HFFc6 (cell line): Measurements from ENCODE around the gene CDH13. TPM values are rescaled to one million over a fixed set of nuclear protein-coding genes. Genes with fewer than 3 reads are reported as not detected.

Source experiments
- DNase-seq: peaks from one replicate; pipeline ENCODE4 v3.0.0-alpha.2; 2018
- H3K27ac Mint-ChIP-seq: 2 replicates; pipeline ENCODE4 v1.8.0; 2020; ENCODE audit warnings: mild to moderate bottlenecking, mixed read lengths
- H3K27me3 Mint-ChIP-seq: 2 replicates; pipeline ENCODE4 v1.8.0; 2021; ENCODE audit warnings: mild to moderate bottlenecking, moderate library complexity, mixed read lengths; ENCODE audit not compliant: insufficient read depth
- H3K36me3 Mint-ChIP-seq: 2 replicates; pipeline ENCODE4 v1.8.0; 2021; ENCODE audit warnings: low read depth, mixed read lengths
- H3K4me1 Mint-ChIP-seq: 2 replicates; pipeline ENCODE4 v1.8.0; 2020; ENCODE audit warnings: low read depth, mixed read lengths
- H3K4me3 Mint-ChIP-seq: 2 replicates; pipeline ENCODE4 v1.8.0; 2020; ENCODE audit warnings: mild to moderate bottlenecking, moderate library complexity, mixed read lengths
- H3K9me3 Mint-ChIP-seq: 2 replicates; pipeline ENCODE4 v1.8.0; 2020; ENCODE audit warnings: mild to moderate bottlenecking, mixed read lengths
- total RNA-seq, 6 experiments: library from RNA; stranded (reverse); fragmentation: NEBNext Ultra II Directional; extraction: Animal tissue kit (Norgen Biotek cat#: 25700); gene quantifications; 2 replicates in 1 of 6; 3 replicates in 5 of 6; pipeline ENCODE4 v1.2.3, GENCODE V29; 2021
- TF ChIP-seq, protein P1 (sequence below): fragments of 200-600 bp; sonication (generic); IDR thresholded peaks from 2 replicates; pipeline ENCODE4 v1.5.0; 2021; ENCODE audit warnings: antibody characterized with exemption, mild to moderate bottlenecking

CDH13 gene
- total RNA-seq, 6 experiments from 2014 or later, result 3.6 to 14.7 (median 4.7) TPM

DNA sequence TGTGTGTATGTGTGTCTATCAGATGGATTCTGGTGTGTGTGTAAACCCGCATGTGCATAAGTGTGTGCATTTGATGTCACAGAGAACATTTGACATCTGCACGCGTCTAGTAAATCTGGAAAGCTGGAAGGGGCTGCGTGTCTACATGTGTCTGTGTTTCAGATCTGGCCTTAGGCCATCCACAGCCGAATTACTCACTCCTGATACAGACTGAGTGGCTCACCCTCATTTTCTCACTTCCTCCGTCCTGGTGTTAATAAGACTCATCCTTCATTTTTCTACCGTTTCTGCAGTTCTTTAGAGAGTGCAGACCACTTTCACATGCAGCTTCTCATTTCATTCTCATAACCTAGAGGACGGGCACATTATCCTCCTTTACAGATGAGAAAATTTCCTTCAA lies 491.6 kb downstream of the CDH13 start:
- H3K27ac Mint-ChIP-seq, result no peak overlapping the region
- H3K4me3 Mint-ChIP-seq, result no peak overlapping the region
- H3K4me1 Mint-ChIP-seq, result peaks cover 8% of the 10 kb centered on the region; the same call in 1 of the 2 replicates
- TF ChIP-seq, protein P1, sequence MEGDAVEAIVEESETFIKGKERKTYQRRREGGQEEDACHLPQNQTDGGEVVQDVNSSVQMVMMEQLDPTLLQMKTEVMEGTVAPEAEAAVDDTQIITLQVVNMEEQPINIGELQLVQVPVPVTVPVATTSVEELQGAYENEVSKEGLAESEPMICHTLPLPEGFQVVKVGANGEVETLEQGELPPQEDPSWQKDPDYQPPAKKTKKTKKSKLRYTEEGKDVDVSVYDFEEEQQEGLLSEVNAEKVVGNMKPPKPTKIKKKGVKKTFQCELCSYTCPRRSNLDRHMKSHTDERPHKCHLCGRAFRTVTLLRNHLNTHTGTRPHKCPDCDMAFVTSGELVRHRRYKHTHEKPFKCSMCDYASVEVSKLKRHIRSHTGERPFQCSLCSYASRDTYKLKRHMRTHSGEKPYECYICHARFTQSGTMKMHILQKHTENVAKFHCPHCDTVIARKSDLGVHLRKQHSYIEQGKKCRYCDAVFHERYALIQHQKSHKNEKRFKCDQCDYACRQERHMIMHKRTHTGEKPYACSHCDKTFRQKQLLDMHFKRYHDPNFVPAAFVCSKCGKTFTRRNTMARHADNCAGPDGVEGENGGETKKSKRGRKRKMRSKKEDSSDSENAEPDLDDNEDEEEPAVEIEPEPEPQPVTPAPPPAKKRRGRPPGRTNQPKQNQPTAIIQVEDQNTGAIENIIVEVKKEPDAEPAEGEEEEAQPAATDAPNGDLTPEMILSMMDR, result no peak
- H3K27me3 Mint-ChIP-seq, result no peaks in the 10 kb centered on the region
- H3K9me3 Mint-ChIP-seq, result no peaks in the 10 kb centered on the region
- peak; percentile 35 for DNase-seq
- H3K36me3 Mint-ChIP-seq, result no peaks in the 10 kb centered on the region

DNA sequence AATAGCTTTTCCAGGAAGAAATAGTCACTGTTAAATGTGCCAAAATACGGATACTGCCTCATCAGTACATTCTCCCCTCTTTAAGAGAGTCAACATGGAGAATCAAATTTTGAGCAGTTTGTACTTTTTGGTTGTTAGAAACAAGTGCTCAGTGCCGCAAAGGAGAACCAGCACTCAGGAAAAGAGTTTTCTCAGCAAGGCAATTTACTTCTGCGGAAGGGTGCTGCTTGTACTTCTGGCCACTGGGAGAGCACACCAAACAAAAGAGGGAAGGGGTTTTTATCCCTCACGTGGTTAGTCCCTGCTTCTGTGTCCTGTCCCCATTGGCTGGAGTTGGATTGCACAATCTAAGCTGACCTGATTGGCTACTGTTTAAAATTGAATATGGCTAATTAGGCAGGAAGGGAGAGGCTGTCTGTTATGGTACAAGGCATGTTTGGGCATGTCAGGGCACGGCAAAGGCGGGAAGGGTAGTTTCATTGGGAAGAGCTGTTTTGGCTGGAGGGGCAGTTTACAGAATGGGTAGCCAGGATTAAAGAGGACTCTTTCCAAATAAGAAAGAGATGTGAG lies 499.3 kb downstream of the CDH13 start:
- H3K36me3 Mint-ChIP-seq, result peaks cover 22% of the 10 kb centered on the region
- DNase-seq, result no peak
- no peak overlapping the region for H3K27ac Mint-ChIP-seq
- TF ChIP-seq, protein P1, result no peak
- no peak overlapping the region for H3K4me3 Mint-ChIP-seq
- H3K27me3 Mint-ChIP-seq, result no peaks in the 10 kb centered on the region; the same call in 1 of the 2 replicates
- H3K9me3 Mint-ChIP-seq, result peaks cover 30% of the 10 kb centered on the region
- H3K4me1 Mint-ChIP-seq, result no peaks in the 10 kb centered on the region

DNA sequence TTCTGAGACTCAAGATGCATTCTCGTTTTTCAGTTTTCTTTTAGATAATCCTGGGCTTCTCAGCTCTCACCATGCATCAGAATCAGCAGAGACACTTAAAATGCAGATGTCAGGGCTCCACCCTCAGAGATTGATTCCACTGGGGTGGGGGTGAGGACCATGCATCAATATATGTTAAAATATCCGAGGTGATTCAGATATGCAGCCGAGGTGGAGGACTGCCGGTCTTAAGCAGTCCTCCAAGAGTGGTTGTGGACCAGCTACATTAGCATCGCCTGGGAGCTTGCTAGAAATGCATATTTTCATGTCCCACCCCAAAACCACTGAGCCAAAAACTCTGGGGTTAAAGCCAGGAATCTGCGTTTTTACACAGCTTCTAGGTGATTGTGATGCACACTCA lies 501.3 kb downstream of the CDH13 start:
- Mint-ChIP-seq H3K4me3 (no peak overlapping the region), H3K4me1 (no peaks in the 10 kb centered on the region), H3K9me3 (peaks cover 30% of the 10 kb centered on the region), H3K27ac (no peak overlapping the region), H3K27me3 (no peaks in the 10 kb centered on the region; the same call in 1 of the 2 replicates), H3K36me3 (peaks cover 22% of the 10 kb centered on the region)
- no peak for DNase-seq
- TF ChIP-seq, protein P1, result no peak

DNA sequence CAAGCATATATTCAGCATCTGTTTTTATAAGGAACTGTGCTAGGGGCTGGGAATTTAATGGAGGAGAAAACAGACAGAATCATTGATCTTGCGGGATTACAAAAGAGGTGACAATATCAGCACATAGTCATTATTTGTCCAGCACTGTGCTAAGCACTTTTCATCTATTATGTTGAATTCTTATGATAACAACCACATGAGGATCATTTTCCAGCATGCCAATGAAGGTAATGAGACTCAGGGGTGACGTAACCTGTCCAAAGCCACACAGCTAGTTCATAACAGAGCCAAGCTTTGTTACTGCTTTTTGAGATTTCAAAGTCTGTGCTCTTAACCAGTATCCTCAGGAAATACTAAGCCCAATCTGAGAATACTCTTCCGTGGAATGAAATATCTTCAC lies 503.3 kb downstream of the CDH13 start:
- H3K4me1 Mint-ChIP-seq, result no peaks in the 10 kb centered on the region
- no peak for DNase-seq
- peaks cover 24% of the 10 kb centered on the region for H3K9me3 Mint-ChIP-seq
- H3K27me3 Mint-ChIP-seq, result peaks cover 2% of the 10 kb centered on the region; the same call in 1 of the 2 replicates
- no peak overlapping the region for H3K4me3 Mint-ChIP-seq
- TF ChIP-seq, protein P1, result no peak
- no peak overlapping the region for H3K27ac Mint-ChIP-seq
- H3K36me3 Mint-ChIP-seq, result peaks cover 22% of the 10 kb centered on the region

DNA sequence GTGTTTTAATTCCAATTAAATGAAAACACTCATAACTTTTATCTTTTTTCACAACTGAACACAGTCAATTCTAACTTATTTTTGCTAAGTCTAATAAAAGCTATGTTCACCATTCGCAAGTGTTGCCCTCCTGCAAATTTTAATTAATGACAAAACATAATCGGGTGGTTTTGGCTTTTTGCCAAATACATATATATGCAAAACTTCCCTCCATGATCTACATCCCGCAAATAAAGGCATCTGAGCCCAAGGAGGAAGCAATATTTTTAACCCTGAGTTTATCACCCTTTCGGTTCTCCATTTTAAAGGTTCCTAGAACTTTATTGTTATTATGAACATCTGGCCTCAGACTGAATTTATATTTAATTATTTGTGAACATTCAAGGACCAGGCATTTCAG lies 507.9 kb downstream of the CDH13 start:
- H3K9me3 Mint-ChIP-seq, result no peaks in the 10 kb centered on the region
- no peak overlapping the region for H3K4me3 Mint-ChIP-seq
- peaks cover 17% of the 10 kb centered on the region for H3K4me1 Mint-ChIP-seq
- TF ChIP-seq, protein P1, result no peak
- no peaks in the 10 kb centered on the region for H3K36me3 Mint-ChIP-seq
- H3K27me3 Mint-ChIP-seq, result peaks cover 7% of the 10 kb centered on the region
- no peak overlapping the region for H3K27ac Mint-ChIP-seq
- DNase-seq, result no peak
